ENCODE data around the gene FAM53B. TPM values are rescaled to one million over a fixed set of nuclear protein-coding genes. Genes with fewer than 3 reads are reported as not detected.

FAM53B gene
- total RNA-seq, 1 donor from 2014 or later, result 9.2 TPM

- DNase-seq (ENCODE audit: low read depth), result no peak
- no peak for TF ChIP-seq CTCF (conservative IDR thresholded peaks at IDR 0.05; ENCODE audit: low read depth, low read length)
- H3K4me3 ChIP-seq (ENCODE audit: low read depth, low read length), result no peak overlapping the region
These were observed 99.9 kb downstream of the FAM53B start for GRCh38 chr10:124644236-124644635.

DNA sequence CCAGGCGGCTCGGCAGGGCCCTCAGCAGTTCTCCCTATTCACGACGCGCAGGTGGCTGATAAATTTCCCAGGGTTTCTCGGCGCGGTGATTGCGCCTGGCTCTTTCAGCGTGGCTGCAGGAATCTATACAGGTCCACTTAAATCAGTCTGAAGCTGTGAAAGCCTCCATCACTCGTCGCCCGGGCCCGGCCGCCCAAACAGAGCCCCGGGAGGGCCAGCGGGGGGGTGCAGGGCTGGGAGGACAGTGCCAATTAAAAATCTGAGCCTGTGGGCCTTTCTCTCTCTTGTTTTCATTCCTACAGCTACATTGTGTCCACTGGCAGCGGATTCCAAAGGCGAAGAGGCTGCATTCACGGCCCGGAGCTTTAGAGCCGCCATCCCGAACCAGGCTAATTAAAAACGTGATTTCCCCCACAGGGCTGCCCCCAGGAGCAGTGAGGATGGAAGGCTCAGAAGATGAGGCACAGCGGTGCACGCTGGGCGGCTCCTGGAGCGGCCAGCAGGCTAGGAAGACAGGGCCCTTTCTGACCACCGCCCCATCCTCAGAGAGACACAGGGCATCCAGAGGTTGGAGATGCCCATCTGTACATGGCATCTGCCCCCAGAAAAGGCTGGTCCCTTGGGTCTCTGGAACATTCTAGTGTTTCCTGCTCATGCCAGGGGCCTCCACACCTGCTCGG is 100.7 kb downstream of the FAM53B start:
- H3K4me3 ChIP-seq (ENCODE audit: low read depth, low read length), result no peak overlapping the region
- no peak for DNase-seq (ENCODE audit: low read depth)
- no peak for TF ChIP-seq CTCF (conservative IDR thresholded peaks at IDR 0.05; ENCODE audit: low read depth, low read length)

GRCh38 chr10:124642088-124642710 is 102.0 kb downstream of the FAM53B start:
- TF ChIP-seq CTCF (conservative IDR thresholded peaks at IDR 0.05; ENCODE audit: low read depth, low read length), result no peak
- no peak overlapping the region for H3K4me3 ChIP-seq (ENCODE audit: low read depth, low read length)
- no peak for DNase-seq (ENCODE audit: low read depth)

- no peak for TF ChIP-seq CTCF (conservative IDR thresholded peaks at IDR 0.05; ENCODE audit: low read depth, low read length)
- no peak overlapping the region for H3K4me3 ChIP-seq (ENCODE audit: low read depth, low read length)
- no peak for DNase-seq (ENCODE audit: low read depth)
These were observed 102.7 kb downstream of the FAM53B start for GRCh38 chr10:124641282-124642087.

GRCh38 chr10:124640538-124641231 is 103.5 kb downstream of the FAM53B start:
- DNase-seq (ENCODE audit: low read depth), result no peak

More at GRCh38 chr10:124640538-124641231, 103.5 kb downstream of the FAM53B start:
- no peak overlapping the region for H3K4me3 ChIP-seq (ENCODE audit: low read depth, low read length)
- TF ChIP-seq CTCF (conservative IDR thresholded peaks at IDR 0.05; ENCODE audit: low read depth, low read length), result no peak
